DOHH2 (cell line): ENCODE measurements around the gene CNKSR3.

Source experiments
- CTCF ChIP-seq: fragments of 200-600 bp; sonication (generic); IDR thresholded peaks from one replicate; pipeline ENCODE4 v1.5.1; 2014; ENCODE audit warnings: antibody characterized with exemption, mild to moderate bottlenecking, low read depth, low read length; ENCODE audit not compliant: poor library complexity, severe bottlenecking
- EZH2phosphoT487 ChIP-seq: fragments of 200-600 bp; sonication (generic); IDR thresholded peaks from 2 replicates; pipeline ENCODE4 v1.6.1; 2017; ENCODE audit warnings: borderline replicate concordance, mild to moderate bottlenecking, antibody characterized with exemption, low read length, moderate library complexity, mixed read lengths

GRCh38 chr6:154352898-154353585, 157.4 kb downstream of the CNKSR3 start:
- TF ChIP-seq CTCF: no peak
- TF ChIP-seq EZH2phosphoT487: no peak
